Embryonic facial prominence (tissue), 1 donor: Measurements from ENCODE around the gene TNFSF9.

Experiments used
- DNase-seq: peaks from one replicate; pipeline ENCODE4 v3.0.0-alpha.2; 2016; ENCODE audit errors: extremely low spot score

TNFSF9 gene

GRCh38 chr19:6530386-6531162, at the start of gene TNFSF9:
TSS of gene TNFSF9 (plus strand) at chr19:6531026. CDS start at chr19:6531037, 11 bp downstream.
- peak; percentile 74 for DNase-seq

GRCh38 chr19:6481541-6482342, 49.1 kb upstream of the TNFSF9 start, which contains the start of gene DENND1C:
TSS of gene DENND1C (minus strand) at chr19:6481787. CDS start at chr19:6481695, 92 bp downstream.
- no peak for DNase-seq

GRCh38 chr19:6482343-6482686, 48.5 kb upstream of the TNFSF9 start:
- DNase-seq, result no peak

GRCh38 chr19:6483235-6483634, 47.6 kb upstream of the TNFSF9 start:
- no peak for DNase-seq

GRCh38 chr19:6484230-6484629, 46.6 kb upstream of the TNFSF9 start:
- no peak for DNase-seq

GRCh38 chr19:6484831-6485230, 46.0 kb upstream of the TNFSF9 start:
- DNase-seq, result no peak

GRCh38 chr19:6489278-6490061, 41.4 kb upstream of the TNFSF9 start:
- no peak for DNase-seq

GRCh38 chr19:6490134-6490533, 40.7 kb upstream of the TNFSF9 start:
- no peak for DNase-seq

- DNase-seq, result no peak
Measured at GRCh38 chr19:6491802-6492592, 38.8 kb upstream of the TNFSF9 start.

- DNase-seq, result no peak
Measured at GRCh38 chr19:6494438-6495036, 36.3 kb upstream of the TNFSF9 start.

GRCh38 chr19:6495947-6496346, 34.9 kb upstream of the TNFSF9 start:
- DNase-seq, result no peak

GRCh38 chr19:6498294-6499036, 32.4 kb upstream of the TNFSF9 start:
- DNase-seq, result no peak

GRCh38 chr19:6499052-6499790, 31.6 kb upstream of the TNFSF9 start:
- no peak for DNase-seq

- no peak for DNase-seq
Measured at GRCh38 chr19:6500837-6501739, 29.7 kb upstream of the TNFSF9 start.

GRCh38 chr19:6501740-6502648, 28.8 kb upstream of the TNFSF9 start, which contains the start of gene TUBB4A:
TSS of gene TUBB4A (minus strand) at chr19:6502309. CDS start at chr19:6502212, 97 bp downstream.
- no peak for DNase-seq

GRCh38 chr19:6503407-6504201, 27.2 kb upstream of the TNFSF9 start:
- no peak for DNase-seq
